Astrocyte of the spinal cord (primary cell): Measurements from ENCODE around the gene ATP13A3.

Experiments used
- DNase-seq: peaks from one replicate; pipeline ENCODE4 v3.0.0; 2011; ENCODE audit warnings: low read depth, low spot score
- H3K4me3 ChIP-seq: 2 replicates; pipeline ENCODE4 v1.5.1; 2011; ENCODE audit warnings: low read depth, mild to moderate bottlenecking, low read length, moderate library complexity
- CTCF ChIP-seq: IDR thresholded peaks from 2 replicates; pipeline ENCODE4 v1.5.1; 2012; ENCODE audit warnings: low read depth, mild to moderate bottlenecking, low read length, inconsistent platforms
- in situ Hi-C: cut with HindIII; loops from 2 replicates; pipeline ENCODE4 v1.10.0; 2017; ENCODE audit warnings: low sequenced_read_pairs

ATP13A3 gene

GRCh38 chr3:194475138-194475932 lies 11.5 kb downstream of the ATP13A3 start:
- in situ Hi-C loops: no loop called here
- H3K4me3 ChIP-seq: no peak overlapping the region
- DNase-seq: no peak
- no peak for TF ChIP-seq CTCF

- TF ChIP-seq CTCF: no peak
- no peak overlapping the region for H3K4me3 ChIP-seq
- in situ Hi-C loops: no loop called here
- DNase-seq: no peak
Observed at GRCh38 chr3:194474675-194475074, 12.1 kb downstream of the ATP13A3 start.

DNA sequence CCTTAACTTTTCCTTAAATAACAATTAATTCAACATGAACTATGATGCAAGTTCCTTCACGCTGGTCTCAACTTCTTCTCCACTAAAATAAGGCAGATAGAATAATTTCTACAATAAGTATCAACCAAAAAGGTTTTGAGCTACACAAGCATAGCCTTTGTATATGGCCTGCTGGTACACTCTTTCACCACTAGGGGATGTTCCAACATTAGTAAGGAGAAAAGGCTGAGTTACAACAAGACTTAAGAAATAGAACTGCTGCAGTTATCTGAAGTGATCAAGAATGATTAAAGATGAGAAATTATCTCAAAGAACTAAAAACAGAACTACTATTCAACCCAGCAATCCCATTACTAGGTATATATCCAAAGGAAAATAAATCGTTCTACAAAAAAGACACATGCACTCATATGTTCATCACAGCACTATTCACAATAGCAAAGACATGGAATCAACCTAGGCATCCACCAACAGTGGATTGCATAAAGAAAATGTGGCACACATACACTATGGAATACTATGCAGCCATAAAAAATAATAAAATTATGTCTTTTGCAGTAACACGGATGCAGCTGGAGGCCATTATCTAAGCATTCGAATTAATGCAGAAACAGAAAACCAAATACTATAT lies 14.4 kb downstream of the ATP13A3 start:
- peak; percentile 81 for DNase-seq
- no peak overlapping the region for H3K4me3 ChIP-seq
- in situ Hi-C loops: no loop called here
- TF ChIP-seq CTCF: peak; percentile 100

- no peak for DNase-seq
- no peak overlapping the region for H3K4me3 ChIP-seq
- in situ Hi-C loops: no loop called here
- TF ChIP-seq CTCF: no peak
Observed at GRCh38 chr3:194471863-194472262, 14.9 kb downstream of the ATP13A3 start.

GRCh38 chr3:194470615-194471014 lies 16.2 kb downstream of the ATP13A3 start:
- H3K4me3 ChIP-seq: no peak overlapping the region
- TF ChIP-seq CTCF: no peak
- no peak for DNase-seq
- in situ Hi-C loops: no loop called here

- in situ Hi-C loops: no loop called here
- no peak overlapping the region for H3K4me3 ChIP-seq
- TF ChIP-seq CTCF: no peak
- no peak for DNase-seq
Observed at GRCh38 chr3:194469977-194470376, 16.8 kb downstream of the ATP13A3 start.
